ENCODE data around the gene NCBP3.

NCBP3 gene

GRCh38 chr17:3845621-3846436 lies at the start of gene NCBP3:
Gene NCBP3, minus strand, starts transcription at chr17:3846246. Its CDS starts 23 bp downstream, at chr17:3846223.
- DNase-seq: peak; percentile 73

GRCh38 chr17:3895354-3895753 lies 49.3 kb upstream of the NCBP3 start:
- DNase-seq: no peak

- no peak for DNase-seq
Observed at GRCh38 chr17:3894911-3895343, 48.9 kb upstream of the NCBP3 start.

- DNase-seq: no peak
Observed at GRCh38 chr17:3894188-3894587, 48.1 kb upstream of the NCBP3 start.

GRCh38 chr17:3893720-3894116 lies 47.7 kb upstream of the NCBP3 start:
- no peak for DNase-seq

- DNase-seq: peak; percentile 52
Observed at GRCh38 chr17:3893003-3893719, 47.1 kb upstream of the NCBP3 start, which contains the start of gene CAMKK1. Gene CAMKK1, minus strand, starts transcription at chr17:3893053. Its CDS starts 7,366 bp downstream, at chr17:3885687.

- DNase-seq: no peak
Observed at GRCh38 chr17:3892095-3892998, 46.3 kb upstream of the NCBP3 start.

GRCh38 chr17:3891626-3892094 lies 45.6 kb upstream of the NCBP3 start:
- no peak for DNase-seq

- DNase-seq: no peak
Observed at GRCh38 chr17:3890878-3891219, 44.8 kb upstream of the NCBP3 start.

GRCh38 chr17:3890082-3890877 lies 44.2 kb upstream of the NCBP3 start:
- no peak for DNase-seq

- DNase-seq: no peak
Observed at GRCh38 chr17:3889325-3890012, 43.4 kb upstream of the NCBP3 start.

- DNase-seq: no peak
Observed at GRCh38 chr17:3888343-3889171, 42.5 kb upstream of the NCBP3 start.

- no peak for DNase-seq
Observed at GRCh38 chr17:3887804-3888203, 41.8 kb upstream of the NCBP3 start.

- DNase-seq: no peak
Observed at GRCh38 chr17:3887394-3887793, 41.3 kb upstream of the NCBP3 start.

GRCh38 chr17:3886776-3887175 lies 40.7 kb upstream of the NCBP3 start:
- DNase-seq: no peak

GRCh38 chr17:3885970-3886369 lies 39.9 kb upstream of the NCBP3 start:
- no peak for DNase-seq

- DNase-seq: no peak
Observed at GRCh38 chr17:3885271-3885670, 39.2 kb upstream of the NCBP3 start.

- DNase-seq: no peak
Observed at GRCh38 chr17:3884188-3884587, 38.1 kb upstream of the NCBP3 start.

- no peak for DNase-seq
Observed at GRCh38 chr17:3882276-3882675, 36.2 kb upstream of the NCBP3 start.

- no peak for DNase-seq
Observed at GRCh38 chr17:3880983-3881382, 34.9 kb upstream of the NCBP3 start.

All from COR-L47 (cell line).